ENCODE measurements around the gene TPPP.

Gene TPPP

DNA sequence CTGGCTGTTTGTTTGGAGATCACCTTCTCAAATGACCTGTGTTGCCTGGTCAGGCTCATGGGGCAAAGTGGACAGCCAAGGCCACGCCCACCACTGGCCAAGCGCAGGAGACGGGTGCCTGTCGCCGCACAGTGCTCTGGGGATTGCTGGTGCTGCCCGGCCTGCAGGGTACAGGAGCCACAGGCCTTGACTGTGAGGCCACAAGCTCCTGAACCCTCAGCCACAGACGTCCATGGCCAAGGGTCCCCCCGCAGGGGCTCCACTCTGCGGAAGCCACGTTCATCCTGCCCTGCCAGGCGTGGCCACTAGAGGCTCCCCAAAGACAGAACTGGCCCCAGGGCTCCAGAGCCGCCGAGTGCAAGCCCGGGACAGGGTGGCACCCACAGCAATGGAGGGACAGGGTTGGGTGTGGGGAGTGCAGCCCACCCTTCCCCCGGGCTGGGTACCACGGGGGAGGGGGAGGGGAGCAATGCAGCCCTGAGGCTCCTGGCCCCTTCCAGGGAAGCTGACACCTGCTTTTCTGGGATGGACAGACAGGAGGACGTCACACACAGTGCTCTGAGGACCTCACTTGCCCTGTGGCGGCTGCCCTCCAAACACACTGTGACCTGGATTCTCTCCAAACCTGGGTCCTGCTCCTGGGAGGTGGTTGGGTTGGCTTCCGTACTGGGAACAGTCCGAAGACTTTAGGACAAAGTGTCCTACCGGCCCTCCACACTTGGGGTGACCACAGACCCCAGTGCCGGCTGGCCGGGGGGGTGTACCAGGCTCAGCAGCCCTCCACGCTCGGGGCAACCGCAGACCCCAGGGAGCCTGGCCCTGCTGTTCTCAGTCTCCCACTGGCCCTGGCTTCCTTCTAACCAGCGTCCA is 21.5 kb downstream of the TPPP start (continued):
- TF ChIP-seq, protein P1, sequence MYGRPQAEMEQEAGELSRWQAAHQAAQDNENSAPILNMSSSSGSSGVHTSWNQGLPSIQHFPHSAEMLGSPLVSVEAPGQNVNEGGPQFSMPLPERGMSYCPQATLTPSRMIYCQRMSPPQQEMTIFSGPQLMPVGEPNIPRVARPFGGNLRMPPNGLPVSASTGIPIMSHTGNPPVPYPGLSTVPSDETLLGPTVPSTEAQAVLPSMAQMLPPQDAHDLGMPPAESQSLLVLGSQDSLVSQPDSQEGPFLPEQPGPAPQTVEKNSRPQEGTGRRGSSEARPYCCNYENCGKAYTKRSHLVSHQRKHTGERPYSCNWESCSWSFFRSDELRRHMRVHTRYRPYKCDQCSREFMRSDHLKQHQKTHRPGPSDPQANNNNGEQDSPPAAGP (tag by site-specific recombination; IDR thresholded peaks at IDR 0.05): no peak; the same call in 1 of the 2 replicates
- TF ChIP-seq ZNF416 (tag by site-specific recombination; IDR thresholded peaks at IDR 0.05) (no peak), KLF10 (tag by site-specific recombination; IDR thresholded peaks at IDR 0.05) (peak; percentile 41; the same call in 1 of the 2 replicates), ZBTB7A (tag by site-specific recombination; IDR thresholded peaks at IDR 0.05; ENCODE audit: low read depth) (peak; percentile 30; the same call in 1 of the 2 replicates), GLIS2 (tag by site-specific recombination; IDR thresholded peaks at IDR 0.05) (no peak; the same call in none of the 2 replicates), ZNF366 (tag by site-specific recombination; conservative IDR thresholded peaks at IDR 0.05) (0 out of 2 replicates have a peak, but pooled peaks have one; percentile 22), KLF9 (tag by site-specific recombination; IDR thresholded peaks at IDR 0.05; ENCODE audit: low read depth) (peak; percentile 94), ZBTB48 (tag by site-specific recombination; IDR thresholded peaks at IDR 0.05) (0 out of 2 replicates have a peak, but pooled peaks have one; percentile 16)
- TF ChIP-seq, protein P2, sequence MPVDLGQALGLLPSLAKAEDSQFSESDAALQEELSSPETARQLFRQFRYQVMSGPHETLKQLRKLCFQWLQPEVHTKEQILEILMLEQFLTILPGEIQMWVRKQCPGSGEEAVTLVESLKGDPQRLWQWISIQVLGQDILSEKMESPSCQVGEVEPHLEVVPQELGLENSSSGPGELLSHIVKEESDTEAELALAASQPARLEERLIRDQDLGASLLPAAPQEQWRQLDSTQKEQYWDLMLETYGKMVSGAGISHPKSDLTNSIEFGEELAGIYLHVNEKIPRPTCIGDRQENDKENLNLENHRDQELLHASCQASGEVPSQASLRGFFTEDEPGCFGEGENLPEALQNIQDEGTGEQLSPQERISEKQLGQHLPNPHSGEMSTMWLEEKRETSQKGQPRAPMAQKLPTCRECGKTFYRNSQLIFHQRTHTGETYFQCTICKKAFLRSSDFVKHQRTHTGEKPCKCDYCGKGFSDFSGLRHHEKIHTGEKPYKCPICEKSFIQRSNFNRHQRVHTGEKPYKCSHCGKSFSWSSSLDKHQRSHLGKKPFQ (tag by site-specific recombination; IDR thresholded peaks at IDR 0.05): no peak
- TF ChIP-seq, protein P3, sequence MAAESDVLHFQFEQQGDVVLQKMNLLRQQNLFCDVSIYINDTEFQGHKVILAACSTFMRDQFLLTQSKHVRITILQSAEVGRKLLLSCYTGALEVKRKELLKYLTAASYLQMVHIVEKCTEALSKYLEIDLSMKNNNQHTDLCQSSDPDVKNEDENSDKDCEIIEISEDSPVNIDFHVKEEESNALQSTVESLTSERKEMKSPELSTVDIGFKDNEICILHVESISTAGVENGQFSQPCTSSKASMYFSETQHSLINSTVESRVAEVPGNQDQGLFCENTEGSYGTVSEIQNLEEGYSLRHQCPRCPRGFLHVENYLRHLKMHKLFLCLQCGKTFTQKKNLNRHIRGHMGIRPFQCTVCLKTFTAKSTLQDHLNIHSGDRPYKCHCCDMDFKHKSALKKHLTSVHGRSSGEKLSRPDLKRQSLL (tag by site-specific recombination; IDR thresholded peaks at IDR 0.05): peak; percentile 53; the same call in 1 of the 2 replicates

DNA sequence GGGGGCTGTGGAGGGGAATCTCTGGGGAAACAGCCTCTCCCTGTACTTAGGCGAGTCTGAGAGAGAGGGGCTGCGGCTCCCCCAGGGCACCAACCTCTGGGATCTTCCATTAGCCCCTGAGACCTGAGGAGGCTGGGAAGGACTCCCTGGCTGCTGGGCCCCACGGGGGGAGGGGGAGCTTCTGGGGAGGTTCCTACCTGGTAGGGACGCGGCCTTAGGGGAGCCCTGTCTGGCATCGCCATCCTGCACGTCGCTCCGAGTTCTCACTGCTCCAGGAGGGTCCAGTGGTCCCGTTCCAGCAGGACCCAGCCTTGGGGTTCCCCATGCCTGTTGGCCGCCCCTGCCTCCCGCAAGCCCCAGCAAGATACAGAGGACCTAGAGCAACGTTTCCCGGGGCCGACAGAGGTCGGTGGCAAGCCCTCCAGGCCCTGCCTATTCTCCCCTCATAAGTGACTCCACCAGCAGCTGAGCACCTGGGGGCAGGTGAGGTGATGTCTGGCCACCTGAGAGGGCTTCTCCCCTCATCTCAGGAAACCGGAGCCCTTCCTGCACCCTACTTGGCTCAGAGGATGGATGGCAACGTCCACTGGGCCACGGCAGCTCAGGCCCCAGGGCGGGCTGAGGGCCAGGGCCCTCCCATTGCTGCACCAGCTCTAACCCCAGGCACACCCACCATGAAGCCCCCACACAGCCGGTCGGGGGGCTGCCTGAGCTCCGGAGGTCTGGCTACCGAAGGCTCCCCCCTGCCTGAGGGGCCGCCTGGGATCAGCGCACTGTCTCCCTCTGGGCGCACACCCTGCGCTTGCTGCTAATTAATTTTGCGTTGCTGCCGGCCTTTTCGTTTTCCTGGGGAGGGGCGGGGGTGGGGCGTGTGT is 22.5 kb downstream of the TPPP start:
- ChIA-PET POLR2A (interaction anchor here (0.8 to 1.0 kb wide), 3 partner anchors 58 to 222 kb away, joined by 3 to 4 read pairs (median 3); partner anchors contain the start of genes BRD9 and TRIP13), CTCF (interaction anchor here (0.6 to 5.4 kb wide), 13 partner anchors 13 to 864 kb away, joined by 3 to 39 read pairs (median 4); no protein-coding TSS in a partner anchor)
- Histone ChIP-seq H3K4me1 (ENCODE audit: control insufficient read depth, insufficient read depth, low read length) (peaks cover 19% of the 10 kb centered on the region), H3K9me3 (ENCODE audit: control insufficient read depth, insufficient read depth, low read depth, low read length) (no peaks in the 10 kb centered on the region), H3K4me3 (ENCODE audit: low read depth, low read length) (no peak overlapping the region), H3K36me3 (ENCODE audit: control insufficient read depth in 2 of 2, insufficient read depth in 1 of 2, low read length in 2 of 2) (peaks cover 0 to 26% of the 10 kb centered on the region in 2 experiments; a peak in 1 of 3 replicates), H3K27ac (ENCODE audit: extremely low read depth, low read depth, low read length) (no peak overlapping the region)
- TF ChIP-seq ZFP69B (tag by site-specific recombination; IDR thresholded peaks at IDR 0.05) (peak; percentile 61; the same call in 1 of the 2 replicates), ZNF473 (tag by site-specific recombination; IDR thresholded peaks at IDR 0.05) (no peak), ZNF221 (tag by site-specific recombination; IDR thresholded peaks at IDR 0.05; ENCODE audit: borderline replicate concordance) (no peak), ZNF274 (IDR thresholded peaks at IDR 0.05; ENCODE audit: low read length) (no peak), ZNF274 (tag by site-specific recombination; IDR thresholded peaks at IDR 0.05; ENCODE audit: borderline replicate concordance) (no peak), ZEB2 (tag by site-specific recombination; IDR thresholded peaks at IDR 0.05) (no peak), ZBTB20 (tag by site-specific recombination; IDR thresholded peaks at IDR 0.05) (no peak), GLIS2 (tag by site-specific recombination; IDR thresholded peaks at IDR 0.05) (peak; percentile 44; the same call in 1 of the 2 replicates), ZNF292 (tag by site-specific recombination; IDR thresholded peaks at IDR 0.05; ENCODE audit: borderline replicate concordance, low read depth) (no peak), ZNF404 (tag by site-specific recombination; IDR thresholded peaks at IDR 0.05) (no peak), ZNF629 (tag by site-specific recombination; IDR thresholded peaks at IDR 0.05) (no peak), ZNF175 (tag by site-specific recombination; IDR thresholded peaks at IDR 0.05) (no peak), ZNF350 (tag by site-specific recombination; IDR thresholded peaks at IDR 0.05) (no peak), ZNF791 (tag by site-specific recombination; IDR thresholded peaks at IDR 0.05) (no peak), ZFP37 (tag by site-specific recombination; IDR thresholded peaks at IDR 0.05) (no peak), ZNF785 (tag by site-specific recombination; IDR thresholded peaks at IDR 0.05) (no peak), MZF1 (tag by site-specific recombination; IDR thresholded peaks at IDR 0.05; ENCODE audit: borderline replicate concordance) (no peak)
- TF ChIP-seq, protein P1 (tag by site-specific recombination; IDR thresholded peaks at IDR 0.05): no peak
- TF ChIP-seq, protein P4, sequence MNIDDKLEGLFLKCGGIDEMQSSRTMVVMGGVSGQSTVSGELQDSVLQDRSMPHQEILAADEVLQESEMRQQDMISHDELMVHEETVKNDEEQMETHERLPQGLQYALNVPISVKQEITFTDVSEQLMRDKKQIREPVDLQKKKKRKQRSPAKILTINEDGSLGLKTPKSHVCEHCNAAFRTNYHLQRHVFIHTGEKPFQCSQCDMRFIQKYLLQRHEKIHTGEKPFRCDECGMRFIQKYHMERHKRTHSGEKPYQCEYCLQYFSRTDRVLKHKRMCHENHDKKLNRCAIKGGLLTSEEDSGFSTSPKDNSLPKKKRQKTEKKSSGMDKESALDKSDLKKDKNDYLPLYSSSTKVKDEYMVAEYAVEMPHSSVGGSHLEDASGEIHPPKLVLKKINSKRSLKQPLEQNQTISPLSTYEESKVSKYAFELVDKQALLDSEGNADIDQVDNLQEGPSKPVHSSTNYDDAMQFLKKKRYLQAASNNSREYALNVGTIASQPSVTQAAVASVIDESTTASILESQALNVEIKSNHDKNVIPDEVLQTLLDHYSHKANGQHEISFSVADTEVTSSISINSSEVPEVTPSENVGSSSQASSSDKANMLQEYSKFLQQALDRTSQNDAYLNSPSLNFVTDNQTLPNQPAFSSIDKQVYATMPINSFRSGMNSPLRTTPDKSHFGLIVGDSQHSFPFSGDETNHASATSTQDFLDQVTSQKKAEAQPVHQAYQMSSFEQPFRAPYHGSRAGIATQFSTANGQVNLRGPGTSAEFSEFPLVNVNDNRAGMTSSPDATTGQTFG (tag by site-specific recombination; IDR thresholded peaks at IDR 0.05; ENCODE audit: borderline replicate concordance): no peak

All from HEK293 (cell line).